WERI-Rb-1 (cell line): Measurements from ENCODE around the gene ZFHX3.

Source experiments
- DNase-seq: peaks from one replicate; pipeline ENCODE4 v3.0.0-alpha.2; 2020
- H3K27ac ChIP-seq: fragments of 250-450 bp; sonication (Bioruptor Pico); 2 replicates; pipeline ENCODE4 v1.5.1; 2020; ENCODE audit warnings: mild to moderate bottlenecking, moderate library complexity
- H3K27me3 ChIP-seq: fragments of 250-450 bp; sonication (Bioruptor Pico); 2 replicates; pipeline ENCODE4 v1.5.1; 2021; ENCODE audit warnings: mild to moderate bottlenecking, low read depth, moderate library complexity; ENCODE audit not compliant: insufficient read depth, severe bottlenecking
- H3K36me3 ChIP-seq: fragments of 250-450 bp; sonication (Bioruptor Pico); 2 replicates; pipeline ENCODE4 v1.5.1; 2020; ENCODE audit warnings: mild to moderate bottlenecking, moderate library complexity
- H3K4me3 ChIP-seq: 2 replicates; pipeline ENCODE4 v1.5.1; 2011; ENCODE audit warnings: low read depth, mild to moderate bottlenecking, control low read depth, low read length
- H3K9me3 ChIP-seq: fragments of 250-450 bp; sonication (Bioruptor Pico); 2 replicates; pipeline ENCODE4 v1.5.1; 2021; ENCODE audit warnings: mild to moderate bottlenecking, moderate library complexity; ENCODE audit not compliant: severe bottlenecking
- TF ChIP-seq, protein P1 (sequence below): IDR thresholded peaks from 2 replicates; pipeline ENCODE4 v1.5.1; 2011; ENCODE audit warnings: low read depth, mild to moderate bottlenecking, control low read depth, inconsistent platforms, low read length

ZFHX3 gene

DNA sequence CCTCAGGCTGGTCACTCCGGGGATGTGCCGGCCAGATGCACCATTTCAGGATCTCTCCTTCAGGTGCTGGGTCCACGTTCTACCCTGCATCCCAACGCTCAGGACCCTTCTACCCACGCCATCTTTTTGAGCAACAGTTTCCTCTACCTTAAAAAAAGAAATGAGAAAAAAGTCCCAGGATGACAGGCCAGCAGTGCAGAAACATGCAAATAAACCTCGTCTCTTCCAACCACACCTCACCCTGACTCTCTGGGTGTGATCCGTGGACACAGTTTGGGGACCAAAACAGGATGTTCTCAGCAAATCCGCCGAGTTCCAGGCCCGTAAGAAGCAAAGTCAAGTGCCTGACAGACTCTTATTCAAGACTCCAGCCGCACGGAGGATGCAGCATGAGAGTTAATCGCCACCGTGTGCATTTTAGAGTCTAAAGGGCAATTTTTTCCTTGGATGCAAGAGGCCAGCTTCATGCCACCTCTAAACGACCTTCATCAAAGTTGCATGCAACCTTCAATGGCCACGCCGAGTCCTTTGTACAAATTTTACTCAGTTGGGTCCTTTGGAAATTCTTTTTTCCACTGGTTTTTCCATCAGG, 99.6 kb downstream of the ZFHX3 start:
- no peak overlapping the region for H3K27ac ChIP-seq
- TF ChIP-seq, protein P1, sequence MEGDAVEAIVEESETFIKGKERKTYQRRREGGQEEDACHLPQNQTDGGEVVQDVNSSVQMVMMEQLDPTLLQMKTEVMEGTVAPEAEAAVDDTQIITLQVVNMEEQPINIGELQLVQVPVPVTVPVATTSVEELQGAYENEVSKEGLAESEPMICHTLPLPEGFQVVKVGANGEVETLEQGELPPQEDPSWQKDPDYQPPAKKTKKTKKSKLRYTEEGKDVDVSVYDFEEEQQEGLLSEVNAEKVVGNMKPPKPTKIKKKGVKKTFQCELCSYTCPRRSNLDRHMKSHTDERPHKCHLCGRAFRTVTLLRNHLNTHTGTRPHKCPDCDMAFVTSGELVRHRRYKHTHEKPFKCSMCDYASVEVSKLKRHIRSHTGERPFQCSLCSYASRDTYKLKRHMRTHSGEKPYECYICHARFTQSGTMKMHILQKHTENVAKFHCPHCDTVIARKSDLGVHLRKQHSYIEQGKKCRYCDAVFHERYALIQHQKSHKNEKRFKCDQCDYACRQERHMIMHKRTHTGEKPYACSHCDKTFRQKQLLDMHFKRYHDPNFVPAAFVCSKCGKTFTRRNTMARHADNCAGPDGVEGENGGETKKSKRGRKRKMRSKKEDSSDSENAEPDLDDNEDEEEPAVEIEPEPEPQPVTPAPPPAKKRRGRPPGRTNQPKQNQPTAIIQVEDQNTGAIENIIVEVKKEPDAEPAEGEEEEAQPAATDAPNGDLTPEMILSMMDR, result no peak
- DNase-seq, result no peak
- H3K36me3 ChIP-seq, result peaks cover 27% of the 10 kb centered on the region
- no peak overlapping the region for H3K4me3 ChIP-seq
- H3K9me3 ChIP-seq, result peaks cover 2% of the 10 kb centered on the region
- no peaks in the 10 kb centered on the region for H3K27me3 ChIP-seq

- DNase-seq, result no peak
- Histone ChIP-seq H3K36me3 (peaks cover 27% of the 10 kb centered on the region), H3K4me3 (no peak overlapping the region), H3K27ac (no peak overlapping the region), H3K27me3 (no peaks in the 10 kb centered on the region), H3K9me3 (peaks cover 2% of the 10 kb centered on the region)
- TF ChIP-seq, protein P1, result no peak
Measured at GRCh38 chr16:72947379-72948237, 100.3 kb downstream of the ZFHX3 start.

GRCh38 chr16:72946474-72947194, 101.3 kb downstream of the ZFHX3 start:
- Histone ChIP-seq H3K27me3 (no peaks in the 10 kb centered on the region), H3K9me3 (peaks cover 2% of the 10 kb centered on the region), H3K4me3 (no peak overlapping the region), H3K36me3 (peaks cover 27% of the 10 kb centered on the region), H3K27ac (no peak overlapping the region)
- no peak for DNase-seq
- TF ChIP-seq, protein P1, result no peak

DNA sequence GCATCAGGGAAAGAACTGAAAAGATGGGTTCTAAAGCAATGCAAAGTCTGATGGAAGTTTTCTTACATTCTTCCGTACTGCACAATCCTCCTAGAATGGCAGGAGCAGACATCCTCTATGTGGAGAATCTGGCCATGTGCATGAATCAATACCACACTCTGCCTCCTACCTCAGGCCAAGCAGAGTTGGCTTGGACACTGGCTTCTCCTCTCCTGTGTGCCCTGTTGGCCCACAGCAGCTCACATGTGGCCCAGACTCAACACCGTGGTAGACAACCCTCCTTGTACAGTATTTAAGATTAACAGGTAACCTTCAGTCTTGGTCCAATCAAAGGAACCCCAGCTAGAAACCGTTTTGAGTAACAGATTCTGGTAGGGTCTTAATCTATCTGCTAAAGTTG, 101.9 kb downstream of the ZFHX3 start:
- Histone ChIP-seq H3K27me3 (no peaks in the 10 kb centered on the region), H3K4me3 (no peak overlapping the region), H3K36me3 (peaks cover 27% of the 10 kb centered on the region), H3K9me3 (peaks cover 2% of the 10 kb centered on the region), H3K27ac (no peak overlapping the region)
- DNase-seq, result no peak
- TF ChIP-seq, protein P1, result no peak

DNA sequence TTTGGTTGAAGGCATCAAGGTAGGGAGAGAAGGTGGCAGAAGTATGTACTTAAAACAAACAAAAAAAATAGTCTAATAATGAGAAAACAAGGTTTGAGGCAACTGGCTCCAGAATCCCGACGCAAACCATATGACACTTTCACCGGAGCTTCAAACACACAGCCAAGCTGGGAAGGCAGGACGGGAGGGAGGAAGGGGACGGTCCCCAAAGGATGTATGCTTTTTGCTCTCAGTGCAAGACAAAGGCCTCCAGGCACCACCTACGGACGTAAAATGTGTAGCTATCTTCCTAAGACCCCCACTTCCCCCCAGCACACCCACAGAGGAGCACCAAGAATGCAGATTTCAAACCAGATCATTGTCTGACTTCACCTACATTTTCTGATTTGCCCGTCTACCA, 102.3 kb downstream of the ZFHX3 start:
- no peak for DNase-seq
- no peaks in the 10 kb centered on the region for H3K27me3 ChIP-seq
- TF ChIP-seq, protein P1, result no peak
- no peak overlapping the region for H3K27ac ChIP-seq
- H3K9me3 ChIP-seq, result peaks cover 2% of the 10 kb centered on the region
- H3K36me3 ChIP-seq, result peaks cover 23% of the 10 kb centered on the region
- H3K4me3 ChIP-seq, result no peak overlapping the region
